GM18951 (cell line): Measurements from ENCODE around the gene ADAM15.

Experiments used
- POLR2A ChIP-seq: IDR thresholded peaks from 4 replicates; pipeline ENCODE4 v1.6.1; 2011; ENCODE audit warnings: mild to moderate bottlenecking; ENCODE audit not compliant: insufficient read length, insufficient read depth; ENCODE audit errors: extremely low read depth
- in situ Hi-C: fragments of 300-500 bp; cut with MboI; formaldehyde crosslinking; loops from one replicate; pipeline ENCODE4 v1.12.0; 2022; ENCODE audit warnings: low sequenced_read_pairs, mixed read lengths, inconsistent platforms; ENCODE audit not compliant: unreplicated experiment

ADAM15 gene

DNA sequence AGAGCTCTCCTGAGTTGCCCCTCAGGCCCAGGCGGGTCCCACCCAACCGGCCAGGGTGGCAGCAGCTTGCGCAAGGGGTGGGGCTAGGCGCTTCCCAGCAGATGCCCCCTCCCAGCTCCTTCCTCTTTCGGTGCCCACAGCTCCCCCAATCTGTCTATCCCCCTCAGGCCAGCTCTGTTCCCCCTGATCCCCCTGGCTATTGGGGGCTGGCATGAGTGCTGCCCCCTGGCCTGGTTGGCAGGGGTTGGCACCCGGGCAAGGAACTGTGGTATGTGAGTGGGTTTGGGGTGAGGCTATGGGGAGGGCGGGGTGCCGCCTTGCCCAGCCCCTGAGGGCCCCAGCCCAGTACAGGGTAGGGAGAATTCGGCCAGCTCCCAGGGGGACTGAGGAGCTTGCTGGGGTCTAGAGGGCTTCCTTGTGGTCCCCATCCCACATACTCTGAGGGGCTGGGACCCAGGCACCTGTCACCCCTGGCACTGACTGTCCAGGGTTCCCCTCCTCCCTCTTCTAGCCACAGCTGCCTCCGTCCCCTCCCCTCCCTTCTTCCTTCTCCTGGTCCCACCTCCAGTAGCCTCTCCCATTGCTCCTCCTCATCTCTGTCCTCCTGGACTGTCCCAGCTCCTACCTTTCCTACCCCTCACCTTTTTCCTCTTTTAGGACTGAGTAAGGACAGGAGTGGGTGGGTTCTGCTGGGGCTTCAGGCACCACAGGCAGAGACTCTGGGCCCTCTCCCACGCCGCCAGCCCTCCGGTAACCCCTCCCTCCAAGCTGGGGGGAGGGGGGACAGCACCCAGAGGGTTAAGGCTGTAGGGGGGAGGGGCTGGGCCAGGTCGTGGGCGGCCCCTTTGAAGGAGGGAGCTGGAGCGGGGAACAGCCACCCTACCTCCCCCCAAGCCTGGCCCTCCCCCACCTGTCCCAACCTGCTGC, 42.8 kb upstream of the ADAM15 start:
- TF ChIP-seq POLR2A, result no peak
- in situ Hi-C loops, result no loop called here

DNA sequence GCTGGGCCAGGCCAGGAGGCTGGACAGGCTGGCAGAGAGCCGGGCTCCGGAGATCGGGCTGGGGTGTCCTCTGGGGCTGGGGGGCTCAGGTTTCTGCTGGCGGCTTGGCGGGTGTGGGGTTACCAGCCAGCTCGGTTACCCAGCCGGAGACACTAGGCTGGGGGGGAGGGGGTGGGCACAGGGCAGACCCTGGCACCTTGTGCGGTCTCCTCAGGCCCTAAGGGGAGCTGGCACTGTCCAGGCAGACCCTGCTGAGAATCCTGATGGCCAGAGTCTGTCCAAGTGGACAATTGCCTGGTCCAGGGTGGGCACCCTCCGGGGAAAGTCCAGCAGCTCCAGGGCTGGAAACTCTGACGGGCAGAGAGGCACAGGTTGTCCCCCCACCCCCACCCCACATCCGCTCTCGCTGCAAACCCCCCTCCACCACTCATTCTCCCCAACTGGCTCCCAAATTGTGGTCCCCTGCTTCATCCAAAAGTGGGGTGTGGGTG, 41.9 kb upstream of the ADAM15 start:
- no peak for TF ChIP-seq POLR2A
- in situ Hi-C loops, result no loop called here

DNA sequence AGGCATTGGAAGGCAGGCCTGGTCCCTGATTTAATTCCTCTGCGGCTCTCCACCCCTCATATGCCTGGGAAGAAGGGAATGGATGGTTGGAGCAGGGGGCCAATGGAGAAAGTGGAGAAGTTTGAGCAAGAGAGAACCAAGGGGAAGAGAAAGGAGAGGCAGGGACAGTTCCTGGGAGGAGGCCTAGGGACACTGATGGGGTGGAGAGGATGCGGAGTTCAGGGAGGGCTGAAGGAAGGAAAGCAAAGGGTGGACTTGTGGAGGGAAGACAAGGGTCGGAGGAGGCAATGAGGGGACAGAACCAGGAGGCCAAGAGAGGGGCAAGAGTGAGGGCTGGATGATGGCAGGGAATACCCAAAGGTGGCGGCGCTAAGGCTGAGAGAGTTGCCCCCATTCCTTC, 41.4 kb upstream of the ADAM15 start:
- TF ChIP-seq POLR2A, result no peak
- in situ Hi-C loops, result no loop called here

DNA sequence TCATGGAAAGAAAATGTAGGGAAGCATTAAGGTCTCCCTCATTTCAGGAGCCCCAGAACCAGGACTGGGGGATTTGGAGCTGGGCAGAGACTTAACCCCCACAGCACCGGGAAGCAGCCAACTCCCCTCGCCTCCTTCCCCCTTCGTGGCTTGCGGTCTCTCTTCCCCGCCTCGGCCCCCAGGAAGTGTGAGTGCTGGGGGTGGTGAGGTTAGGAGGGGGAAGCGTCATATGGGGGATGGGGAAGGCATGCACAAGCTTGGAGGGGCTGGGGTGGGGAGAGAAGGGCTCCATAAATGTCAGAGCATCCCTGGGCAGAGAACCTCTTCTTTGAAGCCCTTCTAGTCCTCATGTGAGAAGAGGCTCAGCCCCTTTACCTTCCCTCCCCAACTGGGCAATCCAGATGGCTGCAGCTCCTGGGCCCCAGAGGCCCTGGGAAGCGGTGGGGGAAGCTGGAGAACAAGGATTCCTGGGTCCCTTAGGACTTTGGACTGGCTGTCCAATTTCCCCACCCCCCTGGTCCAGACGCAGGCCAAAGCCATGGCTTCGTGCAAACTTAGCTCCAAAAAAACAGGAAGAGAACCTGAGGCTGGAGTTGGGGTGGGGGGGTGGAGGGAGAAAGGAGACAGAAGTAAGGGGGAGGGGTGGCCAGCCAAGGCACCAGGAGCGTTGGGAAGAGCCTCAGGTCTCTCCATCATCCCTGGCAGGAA, 40.8 kb upstream of the ADAM15 start:
- no peak for TF ChIP-seq POLR2A
- in situ Hi-C loops, result no loop called here

DNA sequence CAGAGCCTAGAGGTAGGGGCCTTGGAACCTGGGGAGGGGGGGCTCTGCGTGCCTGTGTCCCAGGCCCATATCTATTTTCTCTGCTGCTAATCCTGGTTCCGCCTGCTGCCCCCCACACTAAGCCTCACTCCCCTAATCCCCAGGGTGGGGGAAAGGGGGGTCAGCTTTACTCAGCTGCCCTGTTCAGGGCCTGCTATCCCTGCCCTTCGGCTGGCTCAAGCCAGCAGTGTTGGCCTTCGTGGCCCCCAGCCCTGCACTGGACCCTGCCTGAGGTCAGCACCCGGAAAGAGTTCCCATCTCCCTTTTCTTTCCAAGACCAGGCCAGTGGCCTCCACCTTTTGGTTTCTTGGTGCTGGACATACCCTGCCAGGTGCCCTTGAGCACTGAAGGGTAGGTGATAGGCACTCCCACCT, 40.1 kb upstream of the ADAM15 start:
- in situ Hi-C loops, result no loop called here
- no peak for TF ChIP-seq POLR2A

DNA sequence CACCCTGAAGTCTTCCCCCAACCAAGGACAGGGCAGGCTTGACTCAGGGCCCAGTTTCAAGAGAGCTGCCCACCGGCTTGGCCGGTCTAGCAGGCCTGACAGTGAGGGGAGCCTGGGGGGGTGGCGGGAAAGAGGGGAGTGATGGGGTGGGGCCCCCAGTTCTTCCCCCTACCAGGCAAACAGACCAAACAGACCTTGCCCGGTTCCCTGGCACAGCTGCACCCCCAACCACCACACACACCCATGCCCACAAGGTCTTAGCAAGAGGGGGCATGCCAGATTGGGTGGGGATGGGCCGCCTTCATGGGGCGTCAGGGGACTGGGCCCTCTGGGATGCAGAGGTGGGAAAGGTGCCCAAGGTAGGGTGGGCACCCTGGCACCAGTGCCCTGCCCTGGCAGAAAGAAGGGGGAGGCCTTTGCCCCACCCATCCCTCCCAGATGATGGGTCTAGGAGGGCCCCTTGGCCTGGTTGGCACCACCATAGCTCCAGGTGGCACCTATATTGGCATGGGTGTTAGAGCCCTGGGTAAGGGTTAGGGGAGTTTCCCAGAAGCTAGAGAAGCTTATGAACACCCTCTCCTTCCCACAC, 39.6 kb upstream of the ADAM15 start:
- no peak for TF ChIP-seq POLR2A
- in situ Hi-C loops, result no loop called here

DNA sequence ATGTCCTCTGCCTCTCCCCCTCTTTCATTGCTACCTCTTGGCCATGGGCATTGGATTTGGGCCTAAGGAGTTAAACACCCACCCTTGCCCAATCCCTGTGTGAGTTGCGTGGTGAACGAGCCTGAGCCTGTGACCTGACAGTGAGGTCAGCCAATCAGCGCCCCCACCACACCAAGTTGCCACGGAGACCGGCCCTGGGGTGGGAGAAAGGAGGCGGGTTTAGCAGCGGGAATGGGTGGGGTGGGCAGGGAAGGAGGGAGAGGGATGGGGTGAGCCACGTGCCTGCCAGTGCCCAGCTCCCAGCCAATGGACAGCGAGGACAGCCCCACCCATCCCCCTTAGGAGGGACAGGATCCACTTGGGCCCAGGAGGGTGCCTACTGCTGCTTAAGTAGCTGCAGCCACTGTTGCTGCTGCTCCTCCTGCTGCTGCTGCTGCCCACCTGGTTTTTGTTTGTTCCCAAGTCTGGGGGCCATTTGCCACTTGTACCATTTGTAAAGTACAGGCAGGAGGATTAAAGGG, 39.0 kb upstream of the ADAM15 start:
- in situ Hi-C loops, result no loop called here
- TF ChIP-seq POLR2A, result no peak

DNA sequence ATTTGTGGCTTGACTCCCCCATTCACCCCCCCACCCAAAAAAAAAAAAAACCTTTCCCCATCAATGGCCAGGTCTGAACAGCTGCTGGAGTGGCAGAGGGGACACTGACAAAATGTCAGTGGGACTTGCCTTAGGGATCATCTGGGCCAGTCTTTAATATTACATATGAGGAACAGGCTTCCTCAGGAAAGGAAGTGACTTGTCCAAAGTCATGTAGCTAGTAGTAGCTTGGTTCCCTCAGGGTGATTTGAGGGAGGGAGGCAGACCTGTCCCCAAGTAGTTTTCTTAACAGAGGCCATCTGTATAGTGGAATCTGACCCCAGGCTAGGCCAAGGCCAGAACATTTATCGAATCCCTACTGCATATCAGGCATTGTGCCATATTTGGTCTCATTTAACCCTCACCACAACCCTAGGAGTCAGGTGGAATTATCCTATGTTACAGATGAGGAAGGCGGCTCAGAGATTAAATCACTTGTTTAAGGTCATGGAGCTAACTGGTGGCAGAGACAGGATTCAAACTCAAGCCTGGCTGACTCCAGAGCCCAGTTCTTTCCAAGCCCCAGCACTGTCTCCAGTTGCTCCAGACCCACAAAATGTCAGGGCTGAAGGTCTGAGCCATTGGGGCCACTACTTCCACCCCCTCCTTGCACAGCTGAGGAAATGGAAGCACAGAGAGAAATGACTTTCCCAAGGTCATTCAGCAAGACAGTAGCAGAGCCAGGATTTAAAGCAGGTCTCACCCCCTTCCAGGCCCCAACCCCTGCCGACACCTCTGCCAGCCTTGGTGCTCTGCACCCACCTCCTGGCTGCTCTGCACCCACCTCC, 38.1 kb upstream of the ADAM15 start:
- in situ Hi-C loops, result no loop called here
- TF ChIP-seq POLR2A, result no peak

DNA sequence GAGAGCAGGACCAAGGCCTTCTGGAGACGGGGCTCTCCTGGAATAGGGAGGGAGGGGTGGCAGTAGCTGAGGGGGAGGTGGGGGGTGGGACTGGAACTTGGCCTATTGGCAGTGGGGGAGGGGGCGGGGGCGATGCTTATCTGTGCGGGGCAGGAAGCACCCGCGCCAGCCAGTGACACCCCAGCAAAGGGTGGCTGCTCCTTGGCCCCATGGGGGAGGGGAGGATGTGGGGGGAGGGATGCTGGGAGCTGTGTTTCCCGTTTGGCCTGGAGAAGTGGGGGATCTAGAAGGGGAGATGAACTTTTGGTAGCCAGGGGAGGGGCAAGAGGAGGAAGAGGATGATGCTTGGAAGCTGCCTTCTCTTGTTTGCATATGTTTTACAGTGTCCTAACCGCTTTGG, 37.5 kb upstream of the ADAM15 start:
- no peak for TF ChIP-seq POLR2A
- in situ Hi-C loops, result no loop called here

DNA sequence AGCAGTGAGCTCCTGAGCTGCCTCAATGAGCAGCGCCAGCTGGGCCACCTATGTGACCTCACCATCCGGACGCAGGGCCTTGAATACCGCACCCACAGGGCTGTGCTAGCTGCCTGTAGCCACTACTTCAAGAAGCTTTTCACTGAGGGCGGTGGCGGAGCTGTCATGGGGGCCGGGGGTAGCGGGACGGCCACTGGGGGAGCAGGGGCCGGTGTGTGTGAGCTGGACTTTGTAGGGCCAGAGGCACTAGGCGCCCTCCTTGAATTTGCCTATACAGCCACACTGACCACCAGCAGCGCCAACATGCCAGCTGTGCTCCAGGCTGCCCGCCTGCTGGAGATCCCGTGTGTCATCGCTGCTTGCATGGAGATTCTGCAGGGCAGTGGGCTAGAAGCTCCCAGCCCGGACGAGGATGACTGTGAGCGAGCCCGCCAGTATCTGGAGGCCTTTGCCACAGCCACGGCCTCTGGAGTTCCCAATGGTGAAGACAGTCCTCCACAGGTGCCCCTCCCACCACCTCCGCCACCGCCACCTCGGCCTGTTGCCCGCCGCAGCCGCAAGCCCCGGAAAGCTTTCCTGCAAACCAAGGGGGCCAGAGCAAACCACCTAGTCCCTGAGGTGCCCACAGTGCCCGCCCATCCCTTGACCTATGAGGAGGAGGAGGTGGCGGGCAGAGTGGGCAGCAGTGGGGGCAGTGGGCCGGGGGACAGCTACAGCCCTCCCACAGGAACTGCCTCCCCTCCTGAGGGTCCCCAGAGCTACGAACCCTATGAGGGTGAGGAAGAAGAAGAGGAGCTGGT, 36.2 kb upstream of the ADAM15 start:
- TF ChIP-seq POLR2A, result no peak
- in situ Hi-C loops, result no loop called here

DNA sequence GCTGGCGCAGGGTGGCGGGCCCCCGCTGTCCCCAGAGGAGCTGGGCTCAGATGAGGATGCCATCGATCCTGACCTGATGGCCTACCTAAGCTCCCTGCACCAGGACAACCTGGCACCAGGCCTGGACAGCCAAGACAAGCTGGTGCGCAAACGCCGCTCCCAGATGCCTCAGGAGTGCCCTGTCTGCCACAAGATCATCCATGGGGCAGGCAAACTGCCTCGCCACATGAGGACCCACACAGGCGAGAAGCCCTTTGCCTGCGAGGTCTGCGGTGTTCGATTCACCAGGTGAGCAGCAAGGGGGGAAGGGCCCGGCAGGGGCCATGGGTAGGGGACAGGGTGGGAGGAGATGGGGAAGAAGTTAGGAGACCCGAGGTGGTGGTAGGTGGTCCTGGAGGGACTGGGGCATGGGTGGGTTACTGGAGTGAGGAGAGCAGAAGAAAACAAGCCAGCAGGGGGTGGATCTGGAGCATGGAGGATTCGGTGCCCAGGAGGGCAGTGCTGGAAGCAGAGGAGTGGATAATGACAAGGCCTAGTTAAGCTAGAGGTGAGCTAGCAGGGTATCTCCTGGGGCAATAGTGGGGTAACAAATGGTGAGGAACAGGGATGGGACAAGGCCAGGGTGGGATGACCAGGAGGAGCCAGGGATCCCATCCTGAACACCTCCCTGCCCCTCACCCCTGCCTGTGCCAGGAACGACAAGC, 35.4 kb upstream of the ADAM15 start:
- in situ Hi-C loops, result no loop called here
- TF ChIP-seq POLR2A, result no peak
